Measurements from ENCODE around the gene MFRP. TPM values are rescaled to one million over a fixed set of nuclear protein-coding genes. Genes with fewer than 3 reads are reported as not detected.
A peak's percentile ranks its signal among the peaks of the same experiment; 100 is the strongest.

MFRP gene
- total and polyA plus RNA-seq, 9 of the 15 experiments (the other 6 are each of a cell fraction or from before 2014, with no cell fraction given), result not detected

DNA sequence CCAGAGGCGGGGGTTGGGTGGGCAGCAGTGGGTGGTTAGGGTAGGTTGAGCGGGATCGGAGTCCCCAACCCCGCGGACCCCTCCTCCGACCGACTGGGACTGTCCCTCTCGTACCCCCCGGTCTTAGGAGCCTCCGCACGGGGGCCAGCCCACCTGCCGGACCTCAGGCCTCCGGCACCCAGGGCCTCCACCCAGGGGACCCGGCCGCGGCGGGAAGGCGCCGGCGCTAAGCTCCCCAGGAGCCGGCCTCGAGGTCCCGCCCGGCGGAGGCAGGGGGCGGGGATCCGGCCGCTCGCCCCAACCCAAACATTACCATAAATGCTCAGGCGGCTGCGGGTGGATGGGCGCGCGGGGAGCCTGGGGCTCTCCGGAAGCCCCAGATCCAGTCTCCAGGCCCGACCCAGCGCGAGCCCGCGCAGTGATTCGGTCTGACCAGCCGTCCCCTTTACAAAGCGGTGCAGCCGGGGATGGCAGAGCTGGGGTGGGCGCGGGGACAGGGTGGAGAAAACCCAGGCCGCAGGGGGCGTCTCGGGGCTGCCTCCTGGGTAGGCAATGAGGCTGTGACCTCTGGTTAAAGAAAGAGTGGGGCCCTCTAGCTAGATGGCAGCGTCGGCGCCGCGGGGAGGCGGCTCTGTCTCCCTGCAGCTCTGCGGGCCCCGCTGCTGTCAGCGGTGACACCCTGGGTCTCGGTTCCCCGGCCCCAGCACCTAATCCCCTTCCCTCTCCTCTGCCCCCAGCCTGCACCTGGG is 25.6 kb downstream of the MFRP start (continued):
- peak in 1 of 2 experiments; percentile 90 for TF ChIP-seq E2F6 (IDR thresholded peaks at IDR 0.05; ENCODE audit: borderline replicate concordance in 1 of 2, extremely low read depth in 1 of 2, insufficient read depth in 1 of 2, insufficient read length in 1 of 2, low read depth in 1 of 2, low read length in 1 of 2, poor library complexity in 1 of 2, severe bottlenecking in 1 of 2)
- no peak; the same call in 1 of the 2 replicates for TF ChIP-seq PML (IDR thresholded peaks at IDR 0.05; ENCODE audit: low read length)
- no peak for TF ChIP-seq MAFK (IDR thresholded peaks at IDR 0.05; ENCODE audit: low read length)
- no peak for TF ChIP-seq ZNF165 (CRISPR knock-in tag; IDR thresholded peaks at IDR 0.05; ENCODE audit: borderline replicate concordance)
- TF ChIP-seq ZNF583 (CRISPR knock-in tag; IDR thresholded peaks at IDR 0.05), result no peak
- TF ChIP-seq JUND (IDR thresholded peaks at IDR 0.05; ENCODE audit: borderline replicate concordance, low read depth, low read length), result peak; percentile 20; the same call in 1 of the 2 replicates
- no peak for TF ChIP-seq JUND (tag; IDR thresholded peaks at IDR 0.05; ENCODE audit: borderline replicate concordance, low read depth, low read length)
- TF ChIP-seq ZKSCAN8 (CRISPR knock-in tag; IDR thresholded peaks at IDR 0.05), result peak; percentile 54; the same call in 1 of the 2 replicates
- no peak for TF ChIP-seq ELK1 (CRISPR knock-in tag; IDR thresholded peaks at IDR 0.05)
- no peak for TF ChIP-seq ZNF217 (CRISPR knock-in tag; IDR thresholded peaks at IDR 0.05)
- TF ChIP-seq ZBTB1 (CRISPR knock-in tag; IDR thresholded peaks at IDR 0.05; ENCODE audit: borderline replicate concordance, low read depth), result no peak
- TF ChIP-seq L3MBTL2 (IDR thresholded peaks at IDR 0.05), result peak; percentile 72
- peak; percentile 71 for TF ChIP-seq SUPT5H (IDR thresholded peaks at IDR 0.05)
- no peak for TF ChIP-seq RFX5 (IDR thresholded peaks at IDR 0.05; ENCODE audit: low read depth, low read length)
- TF ChIP-seq, protein P1, sequence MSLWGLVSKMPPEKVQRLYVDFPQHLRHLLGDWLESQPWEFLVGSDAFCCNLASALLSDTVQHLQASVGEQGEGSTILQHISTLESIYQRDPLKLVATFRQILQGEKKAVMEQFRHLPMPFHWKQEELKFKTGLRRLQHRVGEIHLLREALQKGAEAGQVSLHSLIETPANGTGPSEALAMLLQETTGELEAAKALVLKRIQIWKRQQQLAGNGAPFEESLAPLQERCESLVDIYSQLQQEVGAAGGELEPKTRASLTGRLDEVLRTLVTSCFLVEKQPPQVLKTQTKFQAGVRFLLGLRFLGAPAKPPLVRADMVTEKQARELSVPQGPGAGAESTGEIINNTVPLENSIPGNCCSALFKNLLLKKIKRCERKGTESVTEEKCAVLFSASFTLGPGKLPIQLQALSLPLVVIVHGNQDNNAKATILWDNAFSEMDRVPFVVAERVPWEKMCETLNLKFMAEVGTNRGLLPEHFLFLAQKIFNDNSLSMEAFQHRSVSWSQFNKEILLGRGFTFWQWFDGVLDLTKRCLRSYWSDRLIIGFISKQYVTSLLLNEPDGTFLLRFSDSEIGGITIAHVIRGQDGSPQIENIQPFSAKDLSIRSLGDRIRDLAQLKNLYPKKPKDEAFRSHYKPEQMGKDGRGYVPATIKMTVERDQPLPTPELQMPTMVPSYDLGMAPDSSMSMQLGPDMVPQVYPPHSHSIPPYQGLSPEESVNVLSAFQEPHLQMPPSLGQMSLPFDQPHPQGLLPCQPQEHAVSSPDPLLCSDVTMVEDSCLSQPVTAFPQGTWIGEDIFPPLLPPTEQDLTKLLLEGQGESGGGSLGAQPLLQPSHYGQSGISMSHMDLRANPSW (CRISPR knock-in tag; IDR thresholded peaks at IDR 0.05), result no peak
- TF ChIP-seq ZFP30 (CRISPR knock-in tag; IDR thresholded peaks at IDR 0.05; ENCODE audit: borderline replicate concordance), result no peak
- TF ChIP-seq ZNF436 (CRISPR knock-in tag; IDR thresholded peaks at IDR 0.05), result no peak
- no peak for TF ChIP-seq STAT5A (IDR thresholded peaks at IDR 0.05; ENCODE audit: borderline replicate concordance, low read length)
- TF ChIP-seq SMARCB1 (IDR thresholded peaks at IDR 0.05; ENCODE audit: insufficient read length, low read depth), result no peak
- TF ChIP-seq ATF3 (IDR thresholded peaks at IDR 0.05), result no peak
- TF ChIP-seq ATF3 (CRISPR knock-in tag; conservative IDR thresholded peaks at IDR 0.05), result no peak
- no peak for TF ChIP-seq ARID1B (IDR thresholded peaks at IDR 0.05)
- TF ChIP-seq ZKSCAN3 (CRISPR knock-in tag; IDR thresholded peaks at IDR 0.05), result no peak
- no peak for TF ChIP-seq KLF10 (CRISPR knock-in tag; IDR thresholded peaks at IDR 0.05)
- no peak for TF ChIP-seq ZNF253 (CRISPR knock-in tag; conservative IDR thresholded peaks at IDR 0.05)

Data from K562 (cell line).